Measurements from ENCODE around the gene ERG.

ERG gene

DNA sequence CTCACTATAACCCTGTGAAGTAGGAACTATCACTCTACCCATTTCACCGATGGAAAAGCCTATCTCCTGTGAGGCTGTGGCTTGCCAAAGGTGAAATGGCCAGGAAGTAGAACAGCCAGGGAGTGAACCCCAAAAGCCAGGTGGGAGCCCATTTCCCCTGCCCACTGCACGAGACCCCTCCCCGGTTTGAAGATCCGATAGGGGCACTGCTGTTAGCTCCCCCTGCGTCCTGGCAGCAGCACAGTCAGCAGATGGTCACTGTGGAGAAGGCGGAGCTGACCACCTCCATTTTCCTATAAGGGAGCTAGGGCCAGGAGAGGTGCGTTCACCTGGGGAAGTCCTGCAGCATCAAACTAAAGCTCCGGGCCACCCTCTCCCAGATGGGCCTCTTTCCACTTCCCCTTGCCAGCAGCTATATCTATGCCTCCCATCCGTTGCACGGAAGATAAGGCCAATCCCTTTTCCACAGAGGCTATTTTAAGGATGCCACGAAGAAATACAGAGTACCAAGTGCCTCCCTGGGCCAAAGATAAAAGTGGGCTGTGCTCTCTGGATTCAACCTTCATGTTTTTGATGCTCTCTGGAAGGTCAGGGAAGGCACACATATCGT, 7.8 kb downstream of the ERG start:
- no peaks in the 10 kb centered on the region for H3K27me3 ChIP-seq (ENCODE audit: control insufficient read depth, insufficient read depth, low read length, poor library complexity, severe bottlenecking)
- H3K36me3 ChIP-seq (ENCODE audit: control insufficient read depth, insufficient read depth, low read length) = no peaks in the 10 kb centered on the region
- no peaks in the 10 kb centered on the region for H3K9me3 ChIP-seq (ENCODE audit: control insufficient read depth, low read length)
- H3K27ac ChIP-seq (ENCODE audit: insufficient read depth, low read depth, low read length, poor library complexity, severe bottlenecking) = no peak overlapping the region
- H3K4me1 ChIP-seq (ENCODE audit: control insufficient read depth, insufficient read depth, low read length) = peaks cover 7% of the 10 kb centered on the region
- 87 to 91% methylated on average over 12 of the region's 12 CpGs for WGBS, 2 experiments
- no peak overlapping the region for H3K4me3 ChIP-seq (ENCODE audit: insufficient read depth, low read depth, low read length)

DNA sequence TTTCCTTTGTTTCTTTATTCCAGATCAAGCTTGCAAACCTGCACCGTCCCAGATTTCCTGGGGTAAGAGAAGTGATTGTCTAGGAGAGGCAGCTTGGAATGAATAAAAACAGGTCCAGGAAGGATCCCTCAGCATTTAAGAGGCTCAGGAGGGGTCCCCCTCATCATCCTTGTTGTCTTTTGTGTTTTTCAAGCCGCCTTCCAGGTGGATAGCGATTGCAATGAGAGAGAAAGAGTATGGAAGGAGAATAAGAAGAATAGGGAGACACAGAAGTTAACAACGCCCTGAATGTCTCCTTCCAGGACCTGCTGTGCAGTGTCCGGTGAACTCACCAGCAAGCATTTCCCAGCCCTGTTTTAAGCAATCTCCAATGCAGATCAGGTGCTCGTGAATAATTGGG, 8.5 kb downstream of the ERG start:
- H3K4me1 ChIP-seq (ENCODE audit: control insufficient read depth, insufficient read depth, low read length) = peaks cover 7% of the 10 kb centered on the region
- 39 to 49% methylated on average over 6 of the region's 6 CpGs for WGBS, 2 experiments
- H3K9me3 ChIP-seq (ENCODE audit: control insufficient read depth, low read length) = no peaks in the 10 kb centered on the region
- no peaks in the 10 kb centered on the region for H3K27me3 ChIP-seq (ENCODE audit: control insufficient read depth, insufficient read depth, low read length, poor library complexity, severe bottlenecking)
- no peak overlapping the region for H3K4me3 ChIP-seq (ENCODE audit: insufficient read depth, low read depth, low read length)
- H3K36me3 ChIP-seq (ENCODE audit: control insufficient read depth, insufficient read depth, low read length) = no peaks in the 10 kb centered on the region
- peak overlapping the region; percentile 11 for H3K27ac ChIP-seq (ENCODE audit: insufficient read depth, low read depth, low read length, poor library complexity, severe bottlenecking)

DNA sequence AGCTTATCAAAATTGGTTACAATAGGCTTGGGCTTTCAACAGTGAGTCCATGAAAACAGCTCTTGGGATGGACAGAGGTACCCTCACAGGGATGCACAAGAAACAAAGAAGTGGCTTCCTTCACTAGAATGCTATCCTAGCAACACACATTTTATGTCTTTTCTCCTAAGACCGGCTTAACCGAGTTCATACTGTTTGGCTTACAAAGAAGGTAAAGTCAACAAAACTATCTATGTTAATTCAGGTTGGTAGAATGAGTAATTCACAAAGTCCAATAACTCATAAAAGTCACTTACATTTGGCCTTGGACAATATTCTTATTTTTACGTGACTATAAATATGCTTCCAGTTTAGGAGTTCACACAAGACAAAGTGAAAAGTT, 9.0 kb downstream of the ERG start:
- Histone ChIP-seq H3K4me1 (ENCODE audit: control insufficient read depth, insufficient read depth, low read length) (peaks cover 7% of the 10 kb centered on the region), H3K9me3 (ENCODE audit: control insufficient read depth, low read length) (no peaks in the 10 kb centered on the region), H3K27me3 (ENCODE audit: control insufficient read depth, insufficient read depth, low read length, poor library complexity, severe bottlenecking) (no peaks in the 10 kb centered on the region), H3K27ac (ENCODE audit: insufficient read depth, low read depth, low read length, poor library complexity, severe bottlenecking) (no peak overlapping the region), H3K36me3 (ENCODE audit: control insufficient read depth, insufficient read depth, low read length) (no peaks in the 10 kb centered on the region), H3K4me3 (ENCODE audit: insufficient read depth, low read depth, low read length) (no peak overlapping the region)
- WGBS, 2 experiments = 87 to 100% methylated on average over 1 to 3 of the region's 3 CpGs

GRCh38 chr21:38488640-38489270, 9.5 kb downstream of the ERG start:
- Histone ChIP-seq H3K9me3 (ENCODE audit: control insufficient read depth, low read length) (no peaks in the 10 kb centered on the region), H3K27me3 (ENCODE audit: control insufficient read depth, insufficient read depth, low read length, poor library complexity, severe bottlenecking) (no peaks in the 10 kb centered on the region), H3K4me3 (ENCODE audit: insufficient read depth, low read depth, low read length) (no peak overlapping the region), H3K27ac (ENCODE audit: insufficient read depth, low read depth, low read length, poor library complexity, severe bottlenecking) (no peak overlapping the region), H3K4me1 (ENCODE audit: control insufficient read depth, insufficient read depth, low read length) (peaks cover 7% of the 10 kb centered on the region), H3K36me3 (ENCODE audit: control insufficient read depth, insufficient read depth, low read length) (no peaks in the 10 kb centered on the region)
- WGBS, 2 experiments = 88 to 95% methylated on average over 11 of the region's 11 CpGs

GRCh38 chr21:38487901-38488639, 10.2 kb downstream of the ERG start:
- H3K9me3 ChIP-seq (ENCODE audit: control insufficient read depth, low read length) = no peaks in the 10 kb centered on the region
- no peaks in the 10 kb centered on the region for H3K27me3 ChIP-seq (ENCODE audit: control insufficient read depth, insufficient read depth, low read length, poor library complexity, severe bottlenecking)
- H3K27ac ChIP-seq (ENCODE audit: insufficient read depth, low read depth, low read length, poor library complexity, severe bottlenecking) = no peak overlapping the region
- no peak overlapping the region for H3K4me3 ChIP-seq (ENCODE audit: insufficient read depth, low read depth, low read length)
- peaks cover 7% of the 10 kb centered on the region for H3K4me1 ChIP-seq (ENCODE audit: control insufficient read depth, insufficient read depth, low read length)
- H3K36me3 ChIP-seq (ENCODE audit: control insufficient read depth, insufficient read depth, low read length) = no peaks in the 10 kb centered on the region
- 89 to 90% methylated on average over 10 of the region's 10 CpGs for WGBS, 2 experiments

- Histone ChIP-seq H3K4me1 (ENCODE audit: control insufficient read depth, insufficient read depth, low read length) (peaks cover 7% of the 10 kb centered on the region), H3K36me3 (ENCODE audit: control insufficient read depth, insufficient read depth, low read length) (no peaks in the 10 kb centered on the region), H3K9me3 (ENCODE audit: control insufficient read depth, low read length) (no peaks in the 10 kb centered on the region), H3K4me3 (ENCODE audit: insufficient read depth, low read depth, low read length) (no peak overlapping the region), H3K27ac (ENCODE audit: insufficient read depth, low read depth, low read length, poor library complexity, severe bottlenecking) (no peak overlapping the region), H3K27me3 (ENCODE audit: control insufficient read depth, insufficient read depth, low read length, poor library complexity, severe bottlenecking) (no peaks in the 10 kb centered on the region)
- 93 to 97% methylated on average over 5 of the region's 6 CpGs for WGBS, 2 experiments
Observed at GRCh38 chr21:38486706-38487105, 11.6 kb downstream of the ERG start.

GRCh38 chr21:38486221-38486620, 12.1 kb downstream of the ERG start:
- Histone ChIP-seq H3K27me3 (ENCODE audit: control insufficient read depth, insufficient read depth, low read length, poor library complexity, severe bottlenecking) (no peaks in the 10 kb centered on the region), H3K4me3 (ENCODE audit: insufficient read depth, low read depth, low read length) (no peak overlapping the region), H3K36me3 (ENCODE audit: control insufficient read depth, insufficient read depth, low read length) (no peaks in the 10 kb centered on the region), H3K4me1 (ENCODE audit: control insufficient read depth, insufficient read depth, low read length) (peaks cover 7% of the 10 kb centered on the region), H3K27ac (ENCODE audit: insufficient read depth, low read depth, low read length, poor library complexity, severe bottlenecking) (no peak overlapping the region), H3K9me3 (ENCODE audit: control insufficient read depth, low read length) (no peaks in the 10 kb centered on the region)
- 92 to 94% methylated on average over 4 to 5 of the region's 5 CpGs for WGBS, 2 experiments

GRCh38 chr21:38479641-38480525, 18.4 kb downstream of the ERG start:
- Histone ChIP-seq H3K36me3 (ENCODE audit: control insufficient read depth, insufficient read depth, low read length) (no peaks in the 10 kb centered on the region), H3K9me3 (ENCODE audit: control insufficient read depth, low read length) (no peaks in the 10 kb centered on the region), H3K4me3 (ENCODE audit: insufficient read depth, low read depth, low read length) (no peak overlapping the region), H3K4me1 (ENCODE audit: control insufficient read depth, insufficient read depth, low read length) (no peaks in the 10 kb centered on the region), H3K27me3 (ENCODE audit: control insufficient read depth, insufficient read depth, low read length, poor library complexity, severe bottlenecking) (no peaks in the 10 kb centered on the region), H3K27ac (ENCODE audit: insufficient read depth, low read depth, low read length, poor library complexity, severe bottlenecking) (no peak overlapping the region)
- 88 to 91% methylated on average over 12 of the region's 12 CpGs for WGBS, 2 experiments

GRCh38 chr21:38478782-38479181, 19.5 kb downstream of the ERG start:
- H3K9me3 ChIP-seq (ENCODE audit: control insufficient read depth, low read length) = no peaks in the 10 kb centered on the region
- peaks cover under 1% of the 10 kb centered on the region for H3K27me3 ChIP-seq (ENCODE audit: control insufficient read depth, insufficient read depth, low read length, poor library complexity, severe bottlenecking)
- WGBS, 2 experiments = 92 to 96% methylated on average over 3 to 4 of the region's 4 CpGs
- no peak overlapping the region for H3K4me3 ChIP-seq (ENCODE audit: insufficient read depth, low read depth, low read length)
- H3K27ac ChIP-seq (ENCODE audit: insufficient read depth, low read depth, low read length, poor library complexity, severe bottlenecking) = no peak overlapping the region
- H3K36me3 ChIP-seq (ENCODE audit: control insufficient read depth, insufficient read depth, low read length) = no peaks in the 10 kb centered on the region
- no peaks in the 10 kb centered on the region for H3K4me1 ChIP-seq (ENCODE audit: control insufficient read depth, insufficient read depth, low read length)

- H3K27ac ChIP-seq (ENCODE audit: insufficient read depth, low read depth, low read length, poor library complexity, severe bottlenecking) = no peak overlapping the region
- 92 to 95% methylated on average over 9 of the region's 9 CpGs for WGBS, 2 experiments
- no peaks in the 10 kb centered on the region for H3K36me3 ChIP-seq (ENCODE audit: control insufficient read depth, insufficient read depth, low read length)
- H3K4me3 ChIP-seq (ENCODE audit: insufficient read depth, low read depth, low read length) = no peak overlapping the region
- no peaks in the 10 kb centered on the region for H3K9me3 ChIP-seq (ENCODE audit: control insufficient read depth, low read length)
- H3K4me1 ChIP-seq (ENCODE audit: control insufficient read depth, insufficient read depth, low read length) = no peaks in the 10 kb centered on the region
- H3K27me3 ChIP-seq (ENCODE audit: control insufficient read depth, insufficient read depth, low read length, poor library complexity, severe bottlenecking) = peaks cover 12% of the 10 kb centered on the region
Observed at GRCh38 chr21:38477226-38477625, 21.1 kb downstream of the ERG start.
